H9 (cell line): ENCODE measurements around the gene DPF1. TPM values are rescaled to one million over a fixed set of nuclear protein-coding genes. Genes with fewer than 3 reads are reported as not detected.

ENCODE experiments used
- DNase-seq: peaks from one replicate; pipeline ENCODE4 v3.0.0-alpha.2; 2017
- H2AFZ ChIP-seq: one replicate; pipeline ENCODE4 v1.6.1; 2013; ENCODE audit warnings: mild to moderate bottlenecking, low read length, control low read depth, moderate library complexity
- H2AK5ac ChIP-seq: 2 replicates; pipeline ENCODE4 v1.6.1; 2013; ENCODE audit warnings: low read length, control low read depth, mixed read lengths; ENCODE audit not compliant: insufficient read length
- H2BK120ac ChIP-seq: one replicate; pipeline ENCODE4 v1.6.1; 2013; ENCODE audit warnings: low read depth, mild to moderate bottlenecking, low read length, control low read depth, inconsistent platforms; ENCODE audit not compliant: poor library complexity, severe bottlenecking
- H2BK12ac ChIP-seq: 2 replicates; pipeline ENCODE4 v1.6.1; 2013; ENCODE audit warnings: low read length, control low read depth, mixed read lengths, low read depth; ENCODE audit not compliant: insufficient read length
- H2BK15ac ChIP-seq: 2 replicates; pipeline ENCODE4 v1.6.1; 2013; ENCODE audit warnings: low read depth, low read length, control low read depth
- H2BK20ac ChIP-seq: one replicate; pipeline ENCODE4 v1.6.1; 2013; ENCODE audit warnings: low read depth, mild to moderate bottlenecking, low read length, control low read depth, inconsistent platforms; ENCODE audit not compliant: poor library complexity, severe bottlenecking
- H2BK5ac ChIP-seq: 2 replicates; pipeline ENCODE4 v1.6.1; 2013; ENCODE audit warnings: low read length, control low read depth, mixed read lengths; ENCODE audit not compliant: insufficient read length
- H3K14ac ChIP-seq: 2 replicates; pipeline ENCODE4 v1.6.1; 2013; ENCODE audit warnings: low read length, control low read depth; ENCODE audit not compliant: insufficient read depth
- H3K18ac ChIP-seq: 2 replicates; pipeline ENCODE4 v1.6.1; 2013; ENCODE audit warnings: low read depth, mild to moderate bottlenecking, mixed read lengths, low read length, control low read depth; ENCODE audit not compliant: insufficient read length
- H3K23ac ChIP-seq: 2 replicates; pipeline ENCODE4 v1.6.1; 2013; ENCODE audit warnings: low read length, control low read depth, mixed read lengths, low read depth; ENCODE audit not compliant: insufficient read length
- H3K23me2 ChIP-seq: 2 replicates; pipeline ENCODE4 v1.6.1; 2013; ENCODE audit warnings: low read depth, mild to moderate bottlenecking, mixed read lengths, low read length, control low read depth; ENCODE audit not compliant: insufficient read length, poor library complexity, severe bottlenecking
- H3K27ac ChIP-seq: 2 replicates; pipeline ENCODE4 v1.5.1; 2013; ENCODE audit warnings: low read length, control low read depth, mixed read lengths, low read depth; ENCODE audit not compliant: insufficient read length
- H3K27me3 ChIP-seq: 2 replicates; pipeline ENCODE4 v1.6.1; 2013; ENCODE audit warnings: low read length, control low read depth, inconsistent platforms; ENCODE audit not compliant: insufficient read depth
- H3K4ac ChIP-seq: 2 replicates; pipeline ENCODE4 v1.6.1; 2013; ENCODE audit warnings: low read depth, mild to moderate bottlenecking, control low read depth, inconsistent platforms, low read length, moderate library complexity
- H3K4me1 ChIP-seq: 2 replicates; pipeline ENCODE4 v1.6.1; 2013; ENCODE audit warnings: low read length, control low read depth, inconsistent platforms; ENCODE audit not compliant: insufficient read depth
- H3K4me2 ChIP-seq: 2 replicates; pipeline ENCODE4 v1.6.1; 2013; ENCODE audit warnings: low read length, control low read depth, mixed read lengths; ENCODE audit not compliant: insufficient read length, insufficient read depth
- H3K56ac ChIP-seq: 2 replicates; pipeline ENCODE4 v1.6.1; 2013; ENCODE audit warnings: low read depth, mild to moderate bottlenecking, mixed read lengths, low read length, control low read depth; ENCODE audit not compliant: insufficient read length
- H3K79me1 ChIP-seq: 2 replicates; pipeline ENCODE4 v1.6.1; 2013; ENCODE audit warnings: low read depth, mild to moderate bottlenecking, moderate library complexity, low read length, control low read depth, inconsistent platforms; ENCODE audit not compliant: insufficient read depth, poor library complexity, severe bottlenecking
- H3K79me2 ChIP-seq: 2 replicates; pipeline ENCODE4 v1.6.1; 2013; ENCODE audit warnings: low read length, control low read depth, inconsistent platforms; ENCODE audit not compliant: insufficient read depth
- H3K9ac ChIP-seq: 2 replicates; pipeline ENCODE4 v1.6.1; 2013; ENCODE audit warnings: low read length, control low read depth, mixed read lengths; ENCODE audit not compliant: insufficient read length; ENCODE audit errors: extremely low read depth
- H3K9me3 ChIP-seq: one replicate; pipeline ENCODE4 v1.6.1; 2013; ENCODE audit warnings: low read depth, low read length, inconsistent platforms; ENCODE audit not compliant: control insufficient read depth
- H3T11ph ChIP-seq: one replicate; pipeline ENCODE4 v1.6.1; 2013; ENCODE audit warnings: mild to moderate bottlenecking, low read length, control low read depth, inconsistent platforms
- H4K20me1 ChIP-seq: one replicate; pipeline ENCODE4 v1.6.1; 2013; ENCODE audit not compliant: control insufficient read depth, insufficient read length, insufficient read depth
- H4K5ac ChIP-seq: 2 replicates; pipeline ENCODE4 v1.6.1; 2013; ENCODE audit warnings: low read depth, mild to moderate bottlenecking, mixed read lengths, low read length, control low read depth; ENCODE audit not compliant: insufficient read length
- H4K8ac ChIP-seq: replicated peaks from 2 replicates; pipeline ENCODE4 v1.6.1; 2013; ENCODE audit warnings: low read length, control low read depth, mixed read lengths, low read depth; ENCODE audit not compliant: insufficient read length
- H4K91ac ChIP-seq: 2 replicates; pipeline ENCODE4 v1.6.1; 2013; ENCODE audit warnings: low read depth, mild to moderate bottlenecking, moderate library complexity, mixed read lengths, low read length, control low read depth; ENCODE audit not compliant: insufficient read length
- H3K27ac Mint-ChIP-seq, 3 experiments: 2 replicates in 2 of 3; 3 replicates in 1 of 3; pipeline ENCODE4 v1.8.0; 2020 to 2021; ENCODE audit warnings: mixed read lengths in 3 of 3, mild to moderate bottlenecking in 1 of 3, moderate library complexity in 1 of 3
- H3K27me3 Mint-ChIP-seq: 2 replicates; pipeline ENCODE4 v1.8.0; 2021; ENCODE audit warnings: low read depth, mild to moderate bottlenecking, moderate library complexity, mixed read lengths
- H3K36me3 Mint-ChIP-seq, 3 experiments: 2 replicates in 2 of 3; 3 replicates in 1 of 3; pipeline ENCODE4 v1.8.0; 2020 to 2021; ENCODE audit warnings: low read depth in 3 of 3, mixed read lengths in 3 of 3; ENCODE audit not compliant: insufficient read depth in 1 of 3
- H3K4me1 Mint-ChIP-seq, 2 experiments: 2 replicates each; pipeline ENCODE4 v1.8.0; 2020; ENCODE audit warnings: mixed read lengths in 2 of 2
- H3K4me3 Mint-ChIP-seq, 2 experiments: 2 replicates in 1 of 2; 3 replicates in 1 of 2; pipeline ENCODE4 v1.8.0; 2020 to 2021; ENCODE audit warnings: mild to moderate bottlenecking in 2 of 2, mixed read lengths in 2 of 2, moderate library complexity in 1 of 2
- H3K9me3 Mint-ChIP-seq, 2 experiments: 2 replicates in 1 of 2; 3 replicates in 1 of 2; pipeline ENCODE4 v1.8.0; 2020; ENCODE audit warnings: mild to moderate bottlenecking in 2 of 2, mixed read lengths in 2 of 2, moderate library complexity in 1 of 2
- CTCF ChIP-seq: fragments of 200-600 bp; sonication (generic); conservative IDR thresholded peaks from 3 replicates; pipeline ENCODE4 v1.8.0; 2021; ENCODE audit warnings: antibody characterized with exemption, mild to moderate bottlenecking
- WGBS: extraction: QIAGEN DNeasy Blood & Tissue Kit; methylation state at CpG from one replicate; pipeline ENCODE4 v1.1.7; 2013; ENCODE audit warnings: missing lambda C conversion rate, low lambda C conversion rate, mixed read lengths; ENCODE audit not compliant: insufficient read length; ENCODE audit errors: extremely low coverage; 5-methylcytosine and 5-hydroxymethylcytosine counted together
- total RNA-seq: library from RNA; stranded (reverse); gene quantifications from 2 replicates; pipeline ENCODE4 v1.2.1, GENCODE V29; 2021

DPF1 gene
- total RNA-seq, 1 experiment from 2014 or later: 12.0 TPM

GRCh38 chr19:38273499-38273898 lies 49.5 kb upstream of the DPF1 start:
- H3K4ac ChIP-seq: no peak overlapping the region

More at GRCh38 chr19:38273499-38273898, 49.5 kb upstream of the DPF1 start:
- Histone ChIP-seq H3K18ac (no peak overlapping the region), H2BK5ac (no peak overlapping the region), H3K14ac (no peak overlapping the region), H4K20me1 (no peaks in the 10 kb centered on the region), H4K5ac (no peak overlapping the region), H3K23me2 (no peaks in the 10 kb centered on the region), H2AFZ (no peak overlapping the region), H4K91ac (no peak overlapping the region), H3K79me1 (peaks cover 18% of the 10 kb centered on the region), H3K56ac (no peak overlapping the region), H3K4me2 (no peak overlapping the region), H3K4me1 (peaks cover under 1% of the 10 kb centered on the region; the same call in 1 of the 2 replicates), H3K9me3 (no peaks in the 10 kb centered on the region), H3T11ph (no peak overlapping the region), H3K23ac (no peak overlapping the region), H2BK12ac (no peak overlapping the region), H2BK120ac (no peak overlapping the region), H2BK20ac (no peak overlapping the region), H3K27me3 (no peaks in the 10 kb centered on the region), H4K8ac (no peak overlapping the region), H3K27ac (no peak overlapping the region), H2AK5ac (no peak overlapping the region), H2BK15ac (no peak overlapping the region), H3K79me2 (peaks cover 30% of the 10 kb centered on the region), H3K9ac (peak overlapping the region; percentile 5)
- TF ChIP-seq CTCF: no peak
- peaks cover 6 to 30% (median 22%) of the 10 kb centered on the region in 3 experiments; a peak in 6 of 7 replicates for H3K36me3 Mint-ChIP-seq
- no peak for DNase-seq
- H3K4me3 Mint-ChIP-seq: no peak overlapping the region
- H3K27me3 Mint-ChIP-seq: no peaks in the 10 kb centered on the region
- no peaks in the 10 kb centered on the region for H3K9me3 Mint-ChIP-seq
- H3K27ac Mint-ChIP-seq: peak overlapping the region in 1 of 3 experiments; percentile 17; a peak in 2 of 7 replicates
- peaks cover 26 to 27% of the 10 kb centered on the region in 2 experiments for H3K4me1 Mint-ChIP-seq
- no CpG with 5 or more reads among the region's 2 CpGs for WGBS
